Activated naive CD4-positive, alpha-beta T cell (primary cell): ENCODE measurements around the gene FHL5.
"Not testable (repeated sequence)": the region's sequence is repeated elsewhere in the genome, so short reads cannot be mapped to it uniquely, and the experiment has no call there.

Experiments
- DNase-seq, 4 experiments: peaks; one replicate each; lab custom pipeline; 2025; lab: John Stamatoyannopoulos, UW

The FHL5 gene

DNA sequence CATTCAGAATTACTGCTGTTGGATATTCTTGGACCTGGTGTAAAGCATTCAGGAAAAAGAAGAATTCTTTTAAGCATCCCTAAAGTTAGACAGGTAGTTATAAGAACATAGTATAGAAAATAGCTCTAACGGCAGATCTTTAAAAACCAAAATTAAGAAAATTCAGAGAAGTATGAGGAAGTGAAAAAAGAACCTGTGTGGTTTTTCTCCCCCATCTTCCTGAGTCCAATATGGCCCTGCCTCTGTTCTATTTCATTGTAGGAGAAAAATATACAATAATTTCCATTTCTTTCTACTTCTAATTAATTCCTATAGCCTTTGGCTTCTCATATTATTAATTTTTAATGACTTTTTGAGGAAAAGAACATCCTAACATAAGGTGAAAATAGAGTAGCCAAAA is 47.1 kb downstream of the FHL5 start:
- DNase-seq, result no peak

DNA sequence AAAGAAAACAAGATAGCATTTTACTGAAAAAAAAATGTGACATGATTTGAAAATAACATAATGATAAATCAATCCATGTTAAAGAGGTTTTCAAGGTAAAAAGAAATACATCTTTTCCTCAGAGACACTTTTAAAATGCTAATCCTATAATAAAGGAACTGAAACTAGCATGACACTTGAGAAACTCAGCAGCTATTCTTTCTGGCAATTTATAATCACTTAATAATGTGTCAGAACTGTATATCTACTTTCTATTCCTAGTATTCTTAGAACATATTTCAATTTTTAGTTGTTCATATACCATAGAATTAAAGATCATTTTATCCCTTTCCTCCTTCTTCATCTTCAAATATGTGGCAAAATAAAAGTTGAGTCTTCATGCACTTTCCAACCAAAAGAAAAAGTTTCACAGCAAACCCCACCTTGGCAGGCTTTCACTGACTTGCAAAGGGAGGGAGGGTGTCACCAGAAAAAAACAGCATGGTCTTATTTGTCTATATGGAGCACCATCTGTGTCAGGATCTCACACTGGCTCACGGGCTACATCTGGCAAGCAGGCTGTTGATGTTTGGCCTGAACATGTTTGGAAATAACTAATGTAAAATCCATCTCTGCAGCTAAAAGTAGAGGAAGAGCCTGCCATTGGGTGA is 48.5 kb downstream of the FHL5 start:
- DNase-seq, result no peak

DNA sequence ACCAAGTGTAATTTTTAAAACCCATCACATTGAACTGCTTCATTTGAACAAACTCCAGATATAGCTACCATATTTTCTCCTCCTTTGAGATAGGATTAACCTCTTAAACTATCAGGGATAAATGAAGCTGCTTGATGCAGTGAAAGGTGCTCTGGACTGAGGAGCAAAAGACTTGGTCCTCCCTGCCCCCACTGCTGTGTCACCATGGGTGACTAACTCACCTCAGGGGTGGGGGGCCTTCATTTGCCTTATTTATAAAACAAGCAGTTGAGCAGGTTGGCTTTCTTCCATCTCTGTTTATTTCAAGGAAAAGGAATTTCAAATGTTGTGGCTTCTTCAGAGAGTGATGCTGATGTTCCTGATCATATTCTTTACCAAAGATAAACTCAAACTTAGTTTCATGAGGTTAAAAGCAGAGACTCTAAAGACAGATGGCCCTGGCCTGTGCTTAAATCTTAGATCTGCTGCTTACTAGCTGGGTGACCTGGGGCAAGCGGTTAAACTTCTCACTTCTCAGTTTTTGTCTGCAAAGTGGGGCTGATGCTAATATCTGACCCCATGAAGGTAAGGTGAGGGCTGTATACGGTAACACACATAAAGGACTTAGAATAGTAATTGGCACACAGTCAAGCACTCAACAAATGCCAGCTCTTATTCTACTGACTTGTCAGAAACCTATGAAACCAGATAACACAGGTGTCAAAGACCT is 50.5 kb downstream of the FHL5 start:
- no peak for DNase-seq

DNA sequence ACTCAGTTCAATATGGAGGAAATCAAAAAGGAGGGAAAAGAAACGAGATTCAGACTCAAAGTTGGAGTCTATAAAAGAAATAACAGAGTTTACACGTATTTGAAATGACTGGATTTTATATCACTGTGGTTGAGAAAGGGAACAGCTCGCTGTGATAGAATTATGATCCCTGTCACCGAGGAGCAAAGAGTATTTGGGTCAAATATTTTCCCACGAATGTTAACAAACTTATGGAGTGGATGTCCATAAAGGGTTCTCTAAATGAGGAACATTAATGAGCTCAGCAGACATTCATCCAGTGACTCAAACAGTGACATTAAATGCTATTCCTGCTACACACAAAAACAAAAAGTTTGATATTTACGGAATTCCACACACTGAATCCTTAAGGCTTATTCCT is 57.9 kb downstream of the FHL5 start:
- DNase-seq, result no peak

DNA sequence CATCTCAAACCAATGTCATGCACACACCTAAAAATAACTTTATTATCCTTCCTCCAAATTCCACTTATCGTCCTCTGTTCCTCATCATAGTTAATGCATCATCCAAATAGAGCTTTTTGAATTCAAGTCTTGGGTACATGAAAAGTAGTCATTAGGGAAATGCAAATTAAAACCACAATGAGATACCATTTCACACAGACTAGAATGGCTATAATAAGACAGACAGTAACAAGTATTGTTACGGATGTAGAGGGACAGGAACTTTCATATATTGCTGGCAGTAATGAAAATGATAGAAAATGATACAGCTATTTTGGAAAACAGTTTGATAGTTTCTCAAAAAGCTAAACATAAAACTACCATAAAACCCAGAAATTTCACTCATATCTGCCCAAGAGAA is 59.1 kb downstream of the FHL5 start:
- DNase-seq, result no peak

DNA sequence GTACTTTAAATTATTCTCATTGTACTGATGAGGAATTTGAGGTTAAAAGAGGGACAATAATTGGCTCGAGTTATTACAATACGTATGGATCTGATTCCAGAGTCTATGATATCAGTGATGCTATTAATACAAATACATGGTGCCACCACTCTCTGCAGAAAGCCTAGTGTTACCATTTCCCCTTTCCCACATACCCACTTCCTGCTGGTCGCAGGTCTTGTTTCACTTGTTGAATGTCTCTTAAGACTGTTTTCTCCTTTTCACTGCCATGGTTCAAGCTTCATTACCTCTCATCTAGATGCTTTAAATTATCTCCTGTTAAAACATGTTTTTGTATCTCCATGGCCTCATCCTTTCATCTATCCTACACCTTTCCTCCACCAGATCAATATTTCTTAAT is 62.0 kb downstream of the FHL5 start:
- DNase-seq, result no peak

DNA sequence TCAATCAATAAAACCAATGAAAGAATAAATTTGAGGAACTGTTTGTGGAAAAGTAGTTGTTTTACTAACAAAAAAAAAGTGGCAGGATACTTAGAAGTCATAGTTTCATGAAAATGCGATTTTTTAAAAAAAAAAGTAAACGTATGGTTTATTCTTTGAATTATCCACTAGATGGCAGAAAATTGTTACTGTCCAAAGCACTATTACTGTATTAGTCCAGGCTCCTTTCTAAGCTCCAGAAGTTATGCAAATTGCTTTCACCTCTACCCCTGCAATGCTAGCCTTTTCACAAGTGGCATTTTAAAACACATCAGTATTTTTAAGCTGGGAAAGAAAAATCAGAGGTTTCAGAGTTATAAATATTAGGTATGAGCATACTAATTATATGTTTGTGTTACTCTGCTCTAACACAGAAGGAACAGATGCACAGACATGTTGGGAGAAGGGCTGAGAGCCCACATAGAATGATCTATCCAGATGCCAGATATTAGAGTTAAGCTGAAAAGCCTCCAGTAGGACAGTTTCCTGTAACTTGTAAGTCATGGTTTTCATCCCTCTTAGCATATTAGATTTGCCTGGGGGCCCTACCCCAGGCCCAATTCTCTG is 63.9 kb downstream of the FHL5 start:
- DNase-seq, result no peak

DNA sequence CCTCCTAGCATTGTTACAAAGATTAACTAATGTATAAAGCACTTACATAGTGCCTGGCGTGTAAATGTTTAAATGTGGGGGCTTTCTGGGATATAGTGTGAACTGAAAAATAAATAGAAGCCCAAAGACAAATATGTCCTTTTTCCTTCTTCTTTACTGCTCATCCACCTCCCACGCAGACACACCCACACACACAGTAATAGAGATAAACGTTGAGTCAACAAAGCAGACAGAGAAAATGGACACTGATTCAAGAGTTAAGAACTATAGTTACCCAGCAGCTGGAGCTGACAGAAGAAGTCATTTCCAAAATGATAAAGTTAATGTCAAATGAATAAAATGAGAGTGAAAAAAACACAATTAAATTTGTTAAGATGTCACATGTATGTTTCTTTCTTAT is 68.3 kb downstream of the FHL5 start:
- DNase-seq, result no peak

DNA sequence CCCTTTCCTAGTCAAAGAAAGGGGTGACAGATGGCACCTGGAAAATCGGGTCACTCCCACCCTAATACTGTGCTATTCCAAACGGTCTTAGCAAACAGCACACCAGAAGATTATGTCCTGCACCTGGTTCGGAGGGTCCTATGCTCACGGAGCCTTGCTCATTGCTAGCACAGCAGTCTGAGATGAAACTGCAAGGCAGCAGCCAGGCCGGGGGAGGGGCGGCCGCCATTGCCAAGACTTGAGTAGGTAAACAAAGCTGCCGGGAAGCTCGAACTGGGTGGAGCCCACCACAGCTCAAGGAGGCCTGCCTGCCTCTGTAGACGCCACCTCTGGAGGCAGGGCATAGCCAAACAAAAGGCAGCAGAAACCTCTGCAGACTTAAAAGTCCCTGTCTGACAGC is 75.1 kb downstream of the FHL5 start:
- not testable (repeated sequence) for DNase-seq

DNA sequence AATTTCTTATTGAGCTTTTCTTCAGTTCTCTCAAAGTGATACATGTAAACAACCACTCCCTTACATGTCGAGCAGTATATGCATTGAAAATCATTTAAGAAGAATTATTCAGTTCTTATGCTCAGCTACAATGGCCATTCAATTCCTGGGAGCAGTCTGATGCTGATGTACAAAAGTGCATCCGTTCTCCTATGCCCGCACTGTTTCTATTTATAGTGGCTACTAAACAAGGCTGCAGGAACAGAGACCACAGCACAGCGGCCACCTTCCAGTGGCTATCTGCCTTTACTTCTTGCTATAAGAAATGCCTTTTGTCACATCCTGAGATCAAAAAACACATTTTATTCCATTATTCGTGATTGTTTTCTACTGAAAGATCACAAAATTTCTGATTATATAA is 82.2 kb downstream of the FHL5 start:
- DNase-seq, result no peak

DNA sequence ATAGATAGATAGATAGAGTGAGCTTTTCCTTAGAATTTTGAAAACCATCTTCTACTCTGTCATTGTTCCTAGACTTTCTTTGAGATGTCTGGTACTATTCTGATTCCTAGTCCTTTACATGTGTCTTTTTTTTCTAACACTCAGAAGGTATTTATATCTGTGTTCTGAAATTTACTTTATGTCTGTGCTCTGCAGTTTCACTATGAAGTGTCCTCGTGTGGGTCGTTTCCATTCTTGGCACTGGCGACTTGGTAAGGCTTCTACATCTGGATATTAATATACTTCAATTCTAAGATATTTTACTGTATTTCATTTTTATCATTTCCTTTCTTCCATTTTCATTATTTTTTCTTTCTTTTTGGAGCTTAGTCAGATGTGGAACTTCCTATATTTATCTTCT is 87.0 kb downstream of the FHL5 start:
- no peak for DNase-seq

DNA sequence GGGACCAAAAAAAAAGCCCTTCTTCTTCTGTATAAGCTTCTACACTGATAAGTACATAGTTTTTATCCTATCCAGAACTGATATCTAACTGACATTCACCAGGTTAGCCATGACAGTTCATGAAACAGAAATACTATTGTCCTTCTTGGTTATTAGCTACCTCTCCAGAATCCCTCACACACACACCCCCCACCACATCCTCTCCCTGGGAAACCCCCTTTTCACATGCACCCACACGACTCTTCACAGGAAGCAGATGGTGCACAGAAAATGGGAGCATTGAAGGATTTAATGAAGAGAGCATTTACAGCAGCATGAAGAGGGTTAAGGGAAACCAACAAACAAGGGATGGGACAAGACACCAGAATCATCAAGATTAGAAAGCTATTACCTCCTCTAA is 88.9 kb downstream of the FHL5 start:
- no peak for DNase-seq

DNA sequence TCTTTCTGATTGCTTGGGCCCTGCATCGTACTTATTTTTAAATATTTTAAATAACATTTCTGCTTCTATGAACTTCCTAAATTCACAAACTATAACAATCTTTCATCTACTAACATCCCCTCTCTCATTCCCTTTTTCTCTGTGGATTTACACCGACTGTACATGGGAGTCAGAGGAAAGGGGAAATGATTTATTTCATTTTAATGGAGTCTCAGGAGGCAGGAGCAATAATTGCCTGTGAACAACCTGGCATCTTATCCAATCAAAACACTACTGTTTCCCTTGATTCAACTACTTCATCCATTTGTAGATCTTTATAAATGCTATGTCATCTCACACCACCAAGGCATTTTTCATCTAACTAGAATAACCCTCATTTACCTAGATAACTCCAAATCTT is 89.6 kb downstream of the FHL5 start:
- no peak for DNase-seq

DNA sequence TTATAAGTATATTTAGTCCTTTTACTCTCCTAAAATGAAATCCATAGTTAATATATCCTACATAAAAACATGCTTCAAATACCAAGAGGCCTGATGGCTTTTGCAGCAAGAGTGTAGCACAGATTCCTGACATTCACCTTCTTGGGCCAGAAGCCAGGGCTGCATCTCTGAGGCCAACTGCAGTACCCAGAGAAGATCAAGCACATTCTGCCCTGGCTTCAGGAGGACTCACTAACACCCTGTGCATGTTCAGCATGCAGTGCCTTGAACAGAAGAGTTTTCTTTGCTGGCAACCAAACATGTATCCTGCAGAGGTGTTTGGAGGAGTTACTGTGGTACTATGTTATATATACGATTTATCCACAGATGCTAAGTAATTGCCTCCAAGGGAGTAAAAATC is 90.3 kb downstream of the FHL5 start:
- DNase-seq, result no peak

DNA sequence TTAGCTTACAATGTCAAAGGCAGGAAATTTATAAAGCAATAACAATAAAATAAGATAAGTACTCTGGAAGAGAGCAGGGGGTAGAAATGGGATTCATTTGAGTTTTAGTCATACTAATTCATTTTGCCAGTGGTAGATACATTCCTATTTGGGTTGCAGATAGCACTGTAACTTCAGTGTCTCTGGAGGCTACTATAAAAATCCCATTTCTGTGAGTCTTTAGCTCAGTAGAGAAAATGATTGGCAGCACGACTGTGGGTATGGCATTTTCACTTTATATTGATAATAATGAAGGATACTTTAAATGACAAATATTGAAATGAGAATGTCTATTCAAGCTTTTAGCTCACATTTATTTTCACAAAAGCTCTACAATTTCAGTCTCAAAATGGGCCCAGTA is 93.6 kb downstream of the FHL5 start:
- no peak for DNase-seq

DNA sequence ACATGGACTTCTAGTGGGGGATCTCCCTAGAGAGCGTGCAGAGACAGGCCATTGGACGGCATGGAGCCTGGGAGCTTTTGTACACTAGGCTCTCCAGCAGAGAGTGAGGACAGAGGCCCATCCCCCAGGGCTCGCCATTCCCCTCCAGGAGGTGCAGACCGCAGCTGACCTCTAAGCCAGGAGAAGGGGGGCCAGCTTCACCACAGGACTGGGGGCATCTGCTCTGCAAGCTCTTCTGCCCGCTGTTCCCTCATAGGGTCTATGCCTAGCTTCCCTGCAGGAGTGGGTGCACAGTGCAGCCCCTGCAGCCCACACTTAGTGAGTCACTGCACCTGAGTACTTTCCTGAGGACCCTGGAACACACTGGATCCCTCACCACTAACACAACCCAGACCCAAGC is 94.4 kb downstream of the FHL5 start:
- no peak for DNase-seq

DNA sequence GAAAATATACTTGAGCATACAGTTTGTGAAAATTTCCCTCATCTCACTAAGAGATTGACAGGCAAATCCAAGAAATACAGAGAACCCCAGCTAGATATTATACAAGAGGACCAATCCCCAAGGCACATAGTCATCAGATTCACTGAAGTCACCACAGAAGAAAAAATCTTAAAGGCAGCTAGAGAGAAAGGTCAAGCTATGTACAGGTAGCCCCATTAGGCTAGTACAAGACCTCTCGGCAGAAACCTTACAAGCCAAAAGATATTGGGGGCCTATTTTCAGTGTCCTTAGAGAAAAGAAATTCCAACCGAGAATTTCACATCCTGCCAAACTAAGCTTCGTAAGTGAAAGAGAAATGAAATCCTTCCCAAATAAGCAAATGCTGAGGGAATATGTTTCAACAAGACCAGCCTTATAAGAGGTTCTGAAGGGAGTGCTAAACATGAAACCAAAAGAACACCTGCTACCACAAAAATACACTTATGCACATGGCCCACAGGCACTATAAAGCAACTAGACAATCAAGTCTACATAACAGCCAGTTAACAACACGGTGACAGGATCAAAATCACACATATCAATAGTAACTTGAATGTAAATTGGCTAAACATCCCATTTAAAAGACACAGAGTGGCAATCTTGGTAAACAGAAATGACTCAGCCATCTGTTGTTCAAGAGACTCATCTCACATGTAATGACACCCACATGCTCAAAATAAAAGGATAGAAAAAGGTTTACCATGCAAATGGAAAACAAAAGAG is 96.3 kb downstream of the FHL5 start:
- DNase-seq, result no peak
